Right ventricle myocardium inferior (tissue), 1 donor: ENCODE results near the gene BLOC1S2. TPM values are rescaled to one million over a fixed set of nuclear protein-coding genes. Genes with fewer than 3 reads are reported as not detected.
"Not testable (repeated sequence)": the region's sequence is repeated elsewhere in the genome, so short reads cannot be mapped to it uniquely, and the experiment has no call there.

Source experiments
- ATAC-seq: fragments of 200-7000 bp; cut with Tn5 transposase; one replicate; pipeline ENCODE4 v1.9.1; 2020; ENCODE audit warnings: mild to moderate bottlenecking, moderate library complexity
- DNase-seq: peaks from one replicate; pipeline ENCODE4 v3.0.0; 2021; ENCODE audit errors: missing footprints
- intact Hi-C: fragments of 100-400 bp; cut with DNase I; formaldehyde crosslinking; loops from one replicate; pipeline ENCODE4 v1.11.0; 2022
- total RNA-seq: library from RNA; stranded (reverse); fragmentation: NEBNext Ultra II Directional; extraction: Animal tissue kit (Norgen Biotek cat#: 25700); gene quantifications from one replicate; pipeline ENCODE4 v1.2.1, GENCODE V29; 2021
- donor health status: DM: no; HTN: yes; CAD: no; lungs with severe emphysema.

BLOC1S2 gene
- total RNA-seq, 1 donor from 2014 or later, result 20.9 TPM

- no peak for DNase-seq
- intact Hi-C loops, result no loop called here
- ATAC-seq, result no peak
Measured at GRCh38 chr10:100297242-100297641, 10.8 kb upstream of the BLOC1S2 start.

- no peak for DNase-seq
- intact Hi-C loops, result no loop called here
- ATAC-seq, result no peak
Measured at GRCh38 chr10:100293066-100293465, 6.6 kb upstream of the BLOC1S2 start.

GRCh38 chr10:100292300-100292699 is 5.8 kb upstream of the BLOC1S2 start:
- ATAC-seq, result peak; percentile 29
- DNase-seq, intact Hi-C loops: not testable (repeated sequence)

- intact Hi-C loops, result no loop called here
- DNase-seq (no peak), ATAC-seq (no peak)
Measured at GRCh38 chr10:100291356-100291755, 4.9 kb upstream of the BLOC1S2 start.

GRCh38 chr10:100289641-100290040 is 3.2 kb upstream of the BLOC1S2 start:
- no peak for ATAC-seq
- intact Hi-C loops, result loop anchor here (5.0 kb wide), 1 partner anchor 83 kb away; no protein-coding TSS in a partner anchor
- DNase-seq, result no peak

GRCh38 chr10:100288196-100288595 is 1.7 kb upstream of the BLOC1S2 start:
- intact Hi-C loops, result loop anchor here (5.0 kb wide), 1 partner anchor 84 kb away; no protein-coding TSS in a partner anchor
- no peak for ATAC-seq
- no peak for DNase-seq

- intact Hi-C loops, result loop anchor here (5.0 kb wide), 1 partner anchor 85 kb away; no protein-coding TSS in a partner anchor
- DNase-seq (no peak), ATAC-seq (no peak)
Measured at GRCh38 chr10:100287756-100288155, 1.3 kb upstream of the BLOC1S2 start.

- intact Hi-C loops, result loop anchor here (5.0 kb wide), 1 partner anchor 87 kb away; no protein-coding TSS in a partner anchor
- DNase-seq, ATAC-seq: not testable (repeated sequence)
Measured at GRCh38 chr10:100285326-100285725, 1.2 kb downstream of the BLOC1S2 start.

- intact Hi-C loops, result no loop called here
- ATAC-seq (no peak), DNase-seq (no peak)
Measured at GRCh38 chr10:100282907-100283306, 3.6 kb downstream of the BLOC1S2 start.

- intact Hi-C loops, DNase-seq, ATAC-seq: not testable (repeated sequence)
Measured at GRCh38 chr10:100276971-100277370, 9.5 kb downstream of the BLOC1S2 start.

- ATAC-seq, result peak; percentile 96
- intact Hi-C loops, result loop anchor here (1.0 to 10.0 kb wide), 2 partner anchors 19 to 83 kb away; partner anchors contain the start of genes BLOC1S2 and ERLIN1
- peak; percentile 90 for DNase-seq
Measured at GRCh38 chr10:100267239-100268104, 19.0 kb downstream of the BLOC1S2 start, which contains the start of gene CWF19L1. Gene CWF19L1 (minus strand): TSS chr10:100267638. CDS start chr10:100267593, 45 bp downstream.

- ATAC-seq, result no peak
- no peak for DNase-seq
- intact Hi-C loops, result loop anchor here (10.0 kb wide), 1 partner anchor 81 kb away; the partner anchor contains the start of gene ERLIN1
Measured at GRCh38 chr10:100265821-100266485, 20.5 kb downstream of the BLOC1S2 start.

- ATAC-seq, result no peak
- no peak for DNase-seq
- intact Hi-C loops, result no loop called here
Measured at GRCh38 chr10:100254191-100254590, 32.3 kb downstream of the BLOC1S2 start.

- ATAC-seq (no peak), DNase-seq (no peak)
- intact Hi-C loops, result no loop called here
Measured at GRCh38 chr10:100253041-100253440, 33.4 kb downstream of the BLOC1S2 start.

- DNase-seq (no peak), ATAC-seq (peak; percentile 85)
- intact Hi-C loops, result no loop called here
Measured at GRCh38 chr10:100248820-100249219, 37.7 kb downstream of the BLOC1S2 start.

- intact Hi-C loops, result no loop called here
- DNase-seq (no peak), ATAC-seq (no peak)
Measured at GRCh38 chr10:100245484-100246220, 40.8 kb downstream of the BLOC1S2 start.

- DNase-seq, result no peak
- ATAC-seq, result no peak
- intact Hi-C loops, result no loop called here
Measured at GRCh38 chr10:100239851-100240250, 46.6 kb downstream of the BLOC1S2 start.

GRCh38 chr10:100238429-100238828 is 48.1 kb downstream of the BLOC1S2 start:
- DNase-seq (no peak), ATAC-seq (no peak)
- intact Hi-C loops, result no loop called here

GRCh38 chr10:100232101-100232500 is 54.4 kb downstream of the BLOC1S2 start:
- DNase-seq, result no peak
- intact Hi-C loops, result no loop called here
- ATAC-seq, result no peak
